DMS53 treated with DMSO at 0.1 percent for 48 hours (cell line): ENCODE measurements around the gene LGI1.
A peak's percentile ranks its signal among the peaks of the same experiment; 100 is the strongest.
"Not testable (repeated sequence)": the region's sequence is repeated elsewhere in the genome, so short reads cannot be mapped to it uniquely, and the experiment has no call there.

Experiments used
- DNase-seq: peaks from one replicate; lab custom pipeline; 2025; ENCODE audit not compliant: unreplicated experiment; lab: John Stamatoyannopoulos, UW

LGI1 gene

DNA sequence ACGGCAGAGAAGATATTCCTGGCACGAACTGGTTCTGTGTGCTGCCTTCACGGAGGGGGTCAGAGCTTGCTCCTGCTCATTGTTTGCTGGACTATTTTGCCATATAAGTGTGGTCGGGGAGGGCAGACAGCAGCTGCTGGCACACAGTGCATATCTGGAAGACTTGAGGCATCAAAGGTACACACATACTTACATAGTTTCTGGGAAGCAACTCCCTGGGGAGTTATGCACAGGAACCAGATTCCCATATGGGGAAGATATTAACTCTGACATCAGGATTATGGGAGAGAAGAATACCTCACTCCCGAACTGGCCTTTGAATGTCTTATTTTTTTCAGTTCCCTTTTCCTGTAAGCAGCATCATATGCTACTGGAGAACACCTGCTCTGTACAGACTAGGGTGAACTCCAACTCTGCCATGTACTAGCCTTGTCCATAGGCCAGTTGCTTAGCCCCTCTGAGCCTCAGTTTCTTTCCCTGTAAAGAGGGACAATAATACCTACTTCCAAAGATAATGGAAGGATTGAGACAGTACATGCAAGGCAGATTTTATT, 41.5 kb downstream of the LGI1 start:
- no peak for DNase-seq

DNA sequence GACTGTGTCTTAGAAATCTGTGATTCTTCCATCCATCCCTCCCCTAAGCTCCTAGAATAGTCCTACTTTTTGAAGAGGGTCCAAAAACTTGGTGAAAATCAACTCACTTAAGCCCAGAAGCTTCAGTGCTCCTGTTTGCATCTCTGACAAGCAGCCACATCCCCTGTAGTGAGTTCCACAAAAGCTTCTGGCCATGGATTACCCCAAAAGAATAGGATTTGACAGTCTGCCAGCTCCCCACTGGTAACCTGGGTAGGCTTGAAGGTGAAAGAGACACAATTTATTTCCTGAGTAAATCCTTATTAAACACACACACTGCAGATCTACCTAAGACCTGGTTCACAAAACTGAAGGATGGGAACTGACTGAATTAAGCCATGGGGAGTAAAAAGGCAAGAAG, 46.5 kb downstream of the LGI1 start:
- DNase-seq = no peak

DNA sequence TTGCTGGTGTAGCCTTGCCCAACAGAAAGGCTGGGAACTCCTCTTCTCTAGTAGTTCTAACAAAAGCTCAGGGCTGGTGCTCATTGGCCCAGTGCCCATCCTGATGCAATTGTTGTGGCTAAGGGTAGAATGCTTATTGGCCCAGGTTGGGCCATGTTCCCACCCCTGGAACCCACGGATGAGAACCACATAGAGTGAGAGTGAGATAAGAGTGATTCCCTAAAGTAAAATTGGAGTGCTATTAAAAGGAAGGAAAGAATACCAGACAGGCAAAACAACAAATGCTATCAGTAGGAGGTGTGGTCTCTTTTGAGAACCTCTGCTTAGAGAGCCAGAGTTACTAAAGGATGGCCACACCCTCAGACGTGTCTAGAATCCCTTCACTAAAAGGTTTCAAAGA, 49.2 kb downstream of the LGI1 start:
- DNase-seq = no peak

- DNase-seq = no peak
Measured at GRCh38 chr10:93807371-93807770, 49.6 kb downstream of the LGI1 start.

GRCh38 chr10:93812659-93813338, 55.1 kb downstream of the LGI1 start:
- no peak for DNase-seq

DNA sequence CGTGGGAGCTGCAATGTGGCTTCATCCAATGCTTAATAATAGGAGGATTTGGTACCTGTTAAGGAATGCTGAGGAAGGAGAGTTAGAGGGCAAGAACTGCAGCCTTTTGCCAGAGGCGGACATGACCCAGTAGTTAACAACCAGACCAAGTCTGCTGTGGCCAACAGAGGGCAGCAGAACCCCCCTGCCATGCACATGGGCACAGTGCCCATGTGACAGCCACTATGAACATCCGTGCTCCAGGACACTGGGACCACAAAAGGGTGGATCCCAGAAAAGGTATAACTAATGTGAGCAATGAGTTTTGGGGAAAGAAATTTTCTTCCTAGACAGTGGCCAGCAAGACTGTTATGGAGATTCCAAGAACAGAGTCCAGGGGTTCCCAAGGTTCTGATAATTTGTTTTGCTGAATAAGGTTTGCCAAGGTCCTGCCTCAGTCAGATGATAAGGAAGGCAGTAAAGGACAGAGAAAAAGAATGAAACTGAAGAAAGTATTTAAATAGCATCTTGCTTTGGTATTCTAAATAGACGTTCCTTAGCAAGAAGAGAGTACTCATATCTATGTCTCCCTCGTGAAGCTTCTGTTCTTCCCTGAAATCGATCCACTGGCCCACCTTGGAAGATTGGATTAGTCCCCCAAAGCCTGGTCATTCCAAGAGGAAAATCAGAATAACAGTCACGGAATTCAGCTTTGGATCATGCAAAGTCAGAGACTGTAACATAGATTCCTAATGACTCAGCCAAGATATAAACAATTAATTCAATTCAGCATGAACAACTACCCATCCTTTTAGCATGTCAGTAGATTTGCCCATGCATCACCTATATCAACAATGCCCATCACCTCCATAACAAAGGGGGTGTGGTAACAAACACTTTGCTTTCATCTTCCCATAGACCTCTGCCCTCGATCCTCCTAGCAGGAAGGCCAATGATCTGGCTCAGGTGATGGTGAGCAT, 56.0 kb downstream of the LGI1 start:
- DNase-seq = peak; percentile 28

DNA sequence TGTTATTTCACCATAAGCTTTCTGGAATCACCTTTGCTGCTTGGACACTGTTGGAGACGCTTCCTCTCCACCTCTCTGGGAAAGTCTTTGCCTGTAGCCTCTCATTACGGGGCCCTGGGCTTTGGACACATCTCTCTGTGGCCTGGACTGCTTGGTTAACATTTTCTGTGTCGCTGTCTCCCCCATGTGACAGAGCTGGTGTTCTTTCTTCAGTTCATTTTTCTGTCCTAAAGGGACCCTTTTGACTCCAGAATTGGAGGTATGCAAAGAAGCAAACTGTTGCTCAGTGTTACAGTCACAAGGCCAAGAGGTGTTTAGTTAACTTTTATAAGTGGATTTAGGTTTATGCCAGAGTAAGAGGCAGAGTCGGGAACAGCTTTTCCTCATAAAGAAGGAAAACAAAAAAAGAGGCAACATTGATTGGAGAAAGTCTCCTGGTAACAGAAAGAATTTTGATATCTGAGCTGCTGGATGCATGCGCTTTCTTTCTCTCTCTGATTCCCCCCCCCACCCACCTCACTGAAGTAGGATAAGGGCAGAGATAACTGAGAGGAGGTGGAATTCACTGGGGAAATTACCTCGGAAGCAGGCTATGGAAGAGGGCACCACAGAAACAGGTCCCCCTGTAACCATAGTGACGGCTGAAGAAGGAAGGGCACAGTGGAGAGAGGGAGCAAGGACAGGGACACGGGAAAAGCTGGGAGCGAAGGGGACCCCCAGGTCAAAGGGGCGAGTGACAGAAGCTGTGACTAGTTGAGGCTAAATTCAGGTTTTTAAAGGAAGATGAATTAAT, 57.8 kb downstream of the LGI1 start:
- no peak for DNase-seq

DNA sequence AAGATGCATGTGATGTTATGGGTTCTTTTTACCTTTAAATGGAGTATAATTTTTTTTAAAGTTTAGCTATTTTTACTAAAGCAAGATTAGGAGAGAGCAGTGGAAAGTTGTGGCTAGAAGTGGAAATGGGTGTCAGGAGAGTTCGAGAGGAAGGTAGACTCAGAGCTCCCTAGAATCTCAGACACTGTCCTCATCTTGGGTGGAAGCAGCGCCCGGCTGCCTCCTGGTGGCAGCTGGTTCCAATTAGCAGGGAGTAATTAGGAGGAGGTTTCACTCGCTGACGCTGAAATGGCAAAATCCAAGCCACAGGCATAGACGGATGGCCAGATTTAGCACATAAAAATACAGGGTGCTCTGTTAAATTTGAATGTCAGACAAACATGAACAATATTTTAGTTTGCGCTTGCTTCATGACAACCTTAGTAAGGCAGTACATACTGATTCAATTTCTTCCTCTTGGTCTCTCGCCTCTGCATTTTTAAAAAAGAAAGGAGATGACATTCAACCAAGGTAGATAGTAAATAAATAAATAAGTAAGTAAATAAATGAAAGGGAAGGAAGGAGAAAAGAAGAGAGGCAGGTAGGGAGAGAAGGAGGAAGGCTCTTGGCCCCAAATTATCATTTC, 58.5 kb downstream of the LGI1 start:
- DNase-seq = peak; percentile 41

- no peak for DNase-seq
Measured at GRCh38 chr10:93818086-93818485, 60.4 kb downstream of the LGI1 start.

DNA sequence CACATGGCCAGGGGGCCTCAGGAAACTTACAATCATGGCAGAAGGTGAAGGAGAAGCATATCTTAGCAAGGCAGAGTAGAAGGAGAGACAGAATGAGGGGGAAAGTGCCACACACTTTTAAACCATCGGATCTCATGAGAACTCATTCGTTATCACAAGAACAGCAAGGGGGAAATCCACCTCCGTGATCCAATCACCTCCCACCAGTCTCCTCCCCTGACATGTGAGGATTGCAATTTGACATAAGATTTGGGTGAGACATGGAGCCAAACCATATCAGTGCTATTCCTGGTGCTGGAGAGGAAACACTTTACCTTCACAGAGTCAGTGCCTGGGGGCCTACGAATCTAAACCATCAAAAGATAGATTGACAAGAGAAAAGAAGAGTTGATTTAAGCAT, 61.8 kb downstream of the LGI1 start:
- DNase-seq = no peak

- no peak for DNase-seq
Measured at GRCh38 chr10:93820434-93820833, 62.7 kb downstream of the LGI1 start.

- no peak for DNase-seq
Measured at GRCh38 chr10:93821051-93821772, 63.5 kb downstream of the LGI1 start.

DNA sequence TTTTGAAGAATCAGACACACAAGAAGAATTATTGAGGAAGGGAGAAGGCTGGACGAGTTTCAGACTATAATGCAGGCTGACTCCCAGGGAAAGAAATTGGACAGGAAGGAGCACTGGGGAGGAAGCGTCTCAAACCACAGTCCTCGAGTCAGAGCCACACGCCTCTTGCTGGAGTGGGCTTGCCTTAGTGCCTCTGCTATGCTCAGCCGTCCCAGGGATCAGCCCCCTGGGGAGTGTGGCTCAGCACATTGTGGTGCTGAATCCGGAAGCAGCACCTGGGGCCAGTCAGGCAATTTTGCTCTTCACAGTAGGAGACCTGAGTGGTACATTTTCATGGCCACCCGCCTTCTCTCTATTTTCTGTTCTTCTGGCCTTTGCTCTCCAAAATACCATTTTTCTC, 68.6 kb downstream of the LGI1 start:
- DNase-seq = no peak

- DNase-seq = no peak
Measured at GRCh38 chr10:93827056-93827804, 69.5 kb downstream of the LGI1 start.

DNA sequence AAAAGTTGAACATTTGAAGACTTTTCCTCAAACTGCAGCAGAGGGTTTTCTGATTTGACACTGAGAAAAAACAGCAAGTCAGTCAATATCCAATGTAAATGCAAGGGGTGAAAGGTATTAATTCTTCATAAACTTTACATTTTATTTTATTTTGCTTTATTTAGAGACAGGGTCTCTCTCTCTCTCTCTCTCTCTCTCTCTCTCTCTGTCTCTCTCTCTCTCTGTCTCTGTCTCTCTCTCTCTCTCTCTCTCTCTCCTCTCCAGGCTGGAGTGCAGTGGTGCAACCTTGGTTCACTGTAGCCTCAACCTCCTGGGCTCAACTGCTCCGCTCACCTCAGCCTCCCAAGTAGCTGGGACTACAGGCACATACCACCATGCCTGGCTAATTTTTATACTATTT, 73.3 kb downstream of the LGI1 start:
- not testable (repeated sequence) for DNase-seq

GRCh38 chr10:93835770-93836169, 78.0 kb downstream of the LGI1 start:
- DNase-seq = no peak

DNA sequence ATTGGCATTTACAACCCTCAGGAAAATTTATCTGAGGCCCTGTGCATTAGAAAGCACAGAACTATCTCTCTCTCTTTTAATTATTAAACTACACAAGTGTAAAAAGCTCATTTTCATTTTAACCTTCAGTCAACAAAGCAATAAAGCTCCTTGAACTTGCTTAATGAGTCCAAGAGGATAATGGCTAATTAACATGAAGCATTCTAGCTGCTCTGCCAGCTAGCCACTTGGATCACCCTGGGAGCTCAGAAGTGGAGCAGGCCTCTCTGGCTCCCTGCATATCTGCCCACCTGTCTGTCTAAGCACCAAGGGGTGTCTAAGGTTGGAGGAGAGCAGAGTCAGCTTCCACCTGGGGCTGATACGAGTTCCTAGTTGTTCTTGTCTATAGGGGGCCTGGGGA, 80.1 kb downstream of the LGI1 start:
- no peak for DNase-seq

DNA sequence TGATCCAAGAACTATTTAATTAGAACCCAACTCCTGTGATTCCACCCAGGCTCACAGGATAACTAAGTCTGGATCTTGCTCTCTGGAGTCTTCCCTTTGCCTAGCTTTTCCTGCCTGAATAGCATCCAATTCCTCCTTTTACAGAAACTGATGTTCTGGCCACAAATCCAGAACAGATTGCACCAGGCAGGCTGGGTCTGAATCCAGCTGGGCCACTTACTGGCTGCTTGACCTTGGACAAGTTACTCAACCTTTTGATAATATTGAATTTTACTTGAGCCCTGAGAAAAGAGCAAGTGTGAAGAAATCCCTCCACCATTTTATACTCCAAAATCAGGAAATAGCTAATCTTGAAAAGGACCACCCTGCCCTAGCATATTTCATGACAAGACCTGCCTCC, 80.5 kb downstream of the LGI1 start:
- no peak for DNase-seq

- no peak for DNase-seq
Measured at GRCh38 chr10:93841961-93842360, 84.2 kb downstream of the LGI1 start.
